H1 (cell line): ENCODE results near the gene KCNK3. TPM values are rescaled to one million over a fixed set of nuclear protein-coding genes. Genes with fewer than 3 reads are reported as not detected.

Experiments
- CTCF ChIA-PET: fragments of 300-600 bp; sonication (Branson Sonifier 250); formaldehyde crosslinking; loops from one replicate; lab custom pipeline; 2021; ENCODE audit not compliant: partially characterized antibody; lab: Charles Lee
- POLR2A ChIA-PET: fragments of 300-600 bp; sonication (Branson Sonifier 250); formaldehyde crosslinking; loops from one replicate; lab custom pipeline; 2021; ENCODE audit warnings: inconsistent platforms; ENCODE audit not compliant: partially characterized antibody; lab: Charles Lee
- DNase-seq, 2 experiments: peaks; one replicate each; pipeline versions ENCODE4 v3.0.0 to v3.0.0-alpha.2; 2010 to 2022; ENCODE audit warnings: low spot score in 2 of 2, low read depth in 1 of 2, mixed read lengths in 1 of 2
- FAIRE-seq: peaks from 2 replicates; lab custom pipeline; 2011; peaks lifted over from hg19 to GRCh38; lab: Jason Lieb, UNC
- H2AFZ ChIP-seq: 2 replicates; pipeline ENCODE4 v1.8.1; 2012; ENCODE audit warnings: low read length, inconsistent platforms
- H2AK5ac ChIP-seq: 2 replicates; pipeline ENCODE4 v1.6.1; 2013; ENCODE audit warnings: low read depth, low read length
- H2BK120ac ChIP-seq: replicated peaks from 2 replicates; pipeline ENCODE3; 2013; ENCODE audit warnings: low read depth, low read length, inconsistent platforms
- H2BK12ac ChIP-seq: 2 replicates; pipeline ENCODE4 v1.6.1; 2013; ENCODE audit warnings: low read depth, low read length
- H2BK15ac ChIP-seq: 2 replicates; pipeline ENCODE4 v1.6.1; 2013; ENCODE audit warnings: low read length
- H2BK20ac ChIP-seq: 2 replicates; pipeline ENCODE4 v1.6.1; 2013; ENCODE audit warnings: low read length
- H2BK5ac ChIP-seq: 2 replicates; pipeline ENCODE4 v1.6.1; 2013; ENCODE audit warnings: low read depth, low read length
- H3K14ac ChIP-seq: 2 replicates; pipeline ENCODE4 v1.6.1; 2013; ENCODE audit warnings: inconsistent platforms; ENCODE audit not compliant: insufficient read length
- H3K18ac ChIP-seq: 2 replicates; pipeline ENCODE4 v1.6.1; 2013; ENCODE audit warnings: low read length; ENCODE audit errors: extremely low read depth
- H3K23ac ChIP-seq: 2 replicates; pipeline ENCODE4 v1.6.1; 2013; ENCODE audit warnings: inconsistent platforms; ENCODE audit not compliant: insufficient read length
- H3K23me2 ChIP-seq: 2 replicates; pipeline ENCODE4 v1.6.1; 2013; ENCODE audit warnings: low read depth, low read length
- H3K27ac ChIP-seq: 2 replicates; pipeline ENCODE4 v1.6.1; 2011; ENCODE audit warnings: low read depth, low read length, inconsistent platforms
- H3K27me3 ChIP-seq, 4 experiments: replicated peaks in 1 of 4; 1 replicate in 1 of 4; 2 replicates in 3 of 4; pipeline versions ENCODE4 v1.6.1 to v1.8.1; 2011 to 2013; ENCODE audit warnings: low read length in 3 of 4, mild to moderate bottlenecking in 3 of 4, inconsistent platforms in 2 of 4, mixed read lengths in 2 of 4, moderate library complexity in 1 of 4; ENCODE audit not compliant: control insufficient read depth in 3 of 4, insufficient read depth in 3 of 4; ENCODE audit errors: extremely low read depth in 1 of 4
- H3K36me3 ChIP-seq, 4 experiments: 2 replicates each; pipeline versions ENCODE4 v1.6.1 to v1.8.1; 2011 to 2013; ENCODE audit warnings: mild to moderate bottlenecking in 4 of 4, low read length in 3 of 4, moderate library complexity in 2 of 4, control low read depth in 1 of 4, inconsistent platforms in 1 of 4; ENCODE audit not compliant: insufficient read depth in 4 of 4, control insufficient read depth in 2 of 4
- H3K4ac ChIP-seq: replicated peaks from 2 replicates; pipeline ENCODE3; 2013; ENCODE audit warnings: low read length, low read depth, mixed read lengths, inconsistent platforms; ENCODE audit not compliant: insufficient read length
- H3K4me1 ChIP-seq, 4 experiments: replicated peaks in 1 of 4; 1 replicate in 1 of 4; 2 replicates in 3 of 4; pipeline versions ENCODE4 v1.6.1 to v1.8.1; 2011 to 2013; ENCODE audit warnings: low read length in 3 of 4, inconsistent platforms in 2 of 4, mixed read lengths in 1 of 4; ENCODE audit not compliant: insufficient read depth in 4 of 4, control insufficient read depth in 3 of 4
- H3K4me2 ChIP-seq, 2 experiments: 2 replicates each; pipeline versions ENCODE4 v1.6.1 to v1.8.1; 2011 to 2013; ENCODE audit warnings: low read depth in 2 of 2, low read length in 2 of 2, control low read depth in 1 of 2, inconsistent platforms in 1 of 2, mild to moderate bottlenecking in 1 of 2; ENCODE audit not compliant: insufficient read depth in 1 of 2
- H3K4me3 ChIP-seq, 4 experiments: fragments of 200-600, 300-600 bp in 1 of 4; sonication (generic), shearing (Covaris generic), sonication (Bioruptor Twin) in 1 of 4; 2 replicates each; pipeline versions ENCODE4 v1.5.1 to v1.8.1; 2011 to 2016; ENCODE audit warnings: low read length in 4 of 4, low read depth in 3 of 4, control low read depth in 2 of 4, inconsistent platforms in 2 of 4, mild to moderate bottlenecking in 2 of 4, mixed read lengths in 1 of 4, moderate library complexity in 1 of 4; ENCODE audit not compliant: insufficient read depth in 2 of 4; ENCODE audit errors: extremely low read depth in 1 of 4
- H3K56ac ChIP-seq: replicated peaks from 2 replicates; pipeline ENCODE3; 2013; ENCODE audit warnings: low read depth, mild to moderate bottlenecking, mixed read lengths, low read length, inconsistent platforms; ENCODE audit not compliant: insufficient read length
- H3K79me1 ChIP-seq: 2 replicates; pipeline ENCODE4 v1.6.1; 2013; ENCODE audit warnings: low read depth, low read length, control low read depth
- H3K79me2 ChIP-seq, 2 experiments: 2 replicates each; pipeline versions ENCODE4 v1.6.1 to v1.8.1; 2012 to 2013; ENCODE audit warnings: low read length in 2 of 2, mild to moderate bottlenecking in 2 of 2, inconsistent platforms in 1 of 2; ENCODE audit not compliant: insufficient read depth in 2 of 2, control insufficient read depth in 1 of 2
- H3K9ac ChIP-seq, 4 experiments: replicated peaks in 1 of 4; 1 replicate in 1 of 4; 2 replicates in 3 of 4; pipeline versions ENCODE4 v1.6.1 to v1.8.1; 2011 to 2013; ENCODE audit warnings: low read depth in 3 of 4, low read length in 3 of 4, control low read depth in 2 of 4, mild to moderate bottlenecking in 2 of 4, moderate library complexity in 2 of 4, inconsistent platforms in 1 of 4; ENCODE audit errors: extremely low read depth in 1 of 4
- H3K9me3 ChIP-seq, 2 experiments: 2 replicates each; pipeline versions ENCODE4 v1.6.1 to v1.8.1; 2012 to 2013; ENCODE audit warnings: mild to moderate bottlenecking in 2 of 2, moderate library complexity in 2 of 2, control low read depth in 1 of 2, inconsistent platforms in 1 of 2, low read depth in 1 of 2, low read length in 1 of 2, mixed read lengths in 1 of 2; ENCODE audit not compliant: insufficient read depth in 2 of 2
- H4K20me1 ChIP-seq, 2 experiments: replicated peaks in 1 of 2; 2 replicates each; pipeline versions ENCODE3 to v1.8.1; 2011 to 2013; ENCODE audit warnings: inconsistent platforms in 2 of 2, low read length in 2 of 2, mild to moderate bottlenecking in 1 of 2; ENCODE audit not compliant: insufficient read depth in 2 of 2, control insufficient read depth in 1 of 2
- H4K5ac ChIP-seq: 2 replicates; pipeline ENCODE4 v1.6.1; 2013; ENCODE audit warnings: low read length, low read depth, mixed read lengths, inconsistent platforms; ENCODE audit not compliant: insufficient read length
- H4K8ac ChIP-seq: 2 replicates; pipeline ENCODE4 v1.8.0; 2013; ENCODE audit warnings: mild to moderate bottlenecking, moderate library complexity, low read length, inconsistent platforms; ENCODE audit not compliant: insufficient read depth; ENCODE audit errors: extremely low read depth
- H4K91ac ChIP-seq: replicated peaks from 2 replicates; pipeline ENCODE3; 2013; ENCODE audit warnings: low read length, mixed read lengths, inconsistent platforms; ENCODE audit not compliant: insufficient read length
- RAD21 ChIP-seq, 2 experiments: IDR thresholded peaks in 1 of 2; conservative IDR thresholded peaks in 1 of 2; 2 replicates each; pipeline ENCODE4 v1.6.1; 2011; ENCODE audit warnings: low read depth in 2 of 2, low read length in 2 of 2, improper control_type of control experiment in 1 of 2, inconsistent platforms in 1 of 2, mild to moderate bottlenecking in 1 of 2, moderate library complexity in 1 of 2
- RBBP5 ChIP-seq: IDR thresholded peaks from 2 replicates; pipeline ENCODE4 v1.7.1; 2012; ENCODE audit warnings: low read depth, mild to moderate bottlenecking, inconsistent platforms, low read length, moderate library complexity, borderline replicate concordance
- SUZ12 ChIP-seq: fragments of 200-600 bp; sonication (generic); IDR thresholded peaks from 2 replicates; pipeline ENCODE4 v1.6.1; 2012; ENCODE audit warnings: mild to moderate bottlenecking, inconsistent platforms, low read length, moderate library complexity, mixed read lengths
- TCF12 ChIP-seq: IDR thresholded peaks from 2 replicates; pipeline ENCODE4 v1.6.1; 2011; ENCODE audit warnings: low read depth, mild to moderate bottlenecking, low read length
- YY1 ChIP-seq: IDR thresholded peaks from 2 replicates; pipeline ENCODE4 v1.6.1; 2011; ENCODE audit warnings: low read depth, mild to moderate bottlenecking, low read length
- WGBS, 2 experiments: shearing (Covaris generic) in 1 of 2; methylation state at CpG; one replicate each; pipeline versions ENCODE4 v1.1.6 to v1.1.7; 2013 to 2015; ENCODE audit warnings: low lambda C conversion rate in 2 of 2, mixed read lengths in 2 of 2, inconsistent platforms in 1 of 2, low coverage in 1 of 2, missing lambda C conversion rate in 1 of 2; ENCODE audit not compliant: insufficient replicate concordance in 2 of 2, insufficient coverage in 1 of 2, insufficient read length in 1 of 2; ENCODE audit errors: extremely low coverage in 1 of 2, missing lambda C conversion rate in 1 of 2; 5-methylcytosine and 5-hydroxymethylcytosine counted together
- polyA plus RNA-seq, 7 experiments: library from polyadenylated mRNA; depleted of rRNA in 3 of 7; stranded (reverse) in 5 of 7; unstranded in 2 of 7; fragments of >200 nt in 5 of 7; fragments of 200-250 nt in 2 of 7; gene quantifications; 1 replicate in 5 of 7; 2 replicates in 1 of 7; 4 replicates in 1 of 7; pipeline versions ENCODE4 v1.2.1 to v1.2.3, GENCODE V29; 2011 to 2013; ENCODE audit warnings: missing spikeins in 2 of 7, mixed read lengths in 2 of 7
- total RNA-seq: library from RNA; stranded (reverse); fragmentation: NEBNext Ultra II Directional; extraction: Animal tissue kit (Norgen Biotek cat#: 25700); gene quantifications from 2 replicates; pipeline ENCODE4 v1.2.1, GENCODE V29; 2021
- TF ChIP-seq, protein P1 (sequence below): IDR thresholded peaks from 2 replicates; pipeline ENCODE4 v1.6.1; 2012; ENCODE audit warnings: low read length, inconsistent platforms
- TF ChIP-seq, protein P2 (sequence below), 3 experiments: IDR thresholded peaks; 1 replicate in 2 of 3; 2 replicates in 1 of 3; pipeline versions ENCODE4 v1.5.1 to v1.6.1; 2011; ENCODE audit warnings: low read length in 3 of 3, mild to moderate bottlenecking in 3 of 3, inconsistent platforms in 2 of 3, low read depth in 1 of 3, moderate library complexity in 1 of 3; ENCODE audit not compliant: insufficient read depth in 1 of 3; ENCODE audit errors: control extremely low read depth in 1 of 3

The KCNK3 gene
- total and polyA plus RNA-seq, 2 of the 8 experiments (the other 6 are each of a cell fraction or from before 2014, with no cell fraction given), result 0.29 to 0.30 TPM

DNA sequence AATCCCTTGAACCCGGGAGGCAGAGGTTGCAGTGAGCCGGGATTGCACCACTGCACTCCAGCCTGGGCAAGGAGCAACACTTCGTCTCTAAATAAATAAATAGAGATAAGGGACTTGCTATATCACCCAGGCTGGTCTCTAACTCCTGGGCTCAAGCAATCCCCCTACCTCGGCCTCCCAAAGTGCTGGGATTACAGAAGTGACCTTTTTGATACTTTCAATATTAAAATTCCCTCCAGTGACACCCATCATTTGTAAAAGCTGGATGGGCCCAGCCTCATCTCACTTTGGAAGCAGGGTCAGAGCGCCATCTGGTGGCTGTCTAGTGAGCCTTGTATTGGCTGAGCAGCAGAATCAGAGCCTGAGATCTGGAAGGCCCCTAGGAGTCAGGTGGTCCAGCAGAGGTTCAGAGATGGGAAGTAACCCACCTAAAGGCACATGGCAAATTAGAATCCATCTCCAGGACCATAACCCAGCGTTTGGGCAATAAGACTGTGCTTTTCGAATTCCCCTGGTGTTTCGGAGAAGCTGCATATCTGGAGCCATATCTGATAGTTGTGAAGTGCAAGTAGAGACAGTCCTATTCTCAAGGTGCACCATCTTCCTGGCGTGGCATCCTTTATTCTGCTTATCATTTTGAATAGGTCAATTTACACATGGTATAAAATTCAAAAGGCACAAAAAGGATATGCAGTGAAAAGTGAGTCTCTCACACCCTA, 53.2 kb downstream of the KCNK3 start:
- no peaks in the 10 kb centered on the region for H3K23me2 ChIP-seq
- ChIA-PET CTCF (interaction anchor here (0.6 to 14.9 kb wide), 46 partner anchors 8 to 283 kb away, joined by 3 to 367 read pairs (median 5); partner anchors contain the start of gene SLC35F6), POLR2A (interaction anchor here (0.6 to 1.1 kb wide), 3 partner anchors 136 to 1051 kb away, joined by 3 to 6 read pairs (median 3); no protein-coding TSS in a partner anchor)
- no peak overlapping the region for H4K91ac ChIP-seq
- no peak overlapping the region for H2BK12ac ChIP-seq
- H3K36me3 ChIP-seq, result no peaks in the 10 kb centered on the region
- H3K4me3 ChIP-seq, result no peak overlapping the region
- H3K27ac ChIP-seq, result no peak overlapping the region
- no peak overlapping the region for H3K9ac ChIP-seq
- H2AFZ ChIP-seq, result no peak overlapping the region
- no peak overlapping the region for H4K5ac ChIP-seq
- H2BK15ac ChIP-seq, result no peak overlapping the region
- H3K79me1 ChIP-seq, result no peaks in the 10 kb centered on the region
- no peak overlapping the region for H2AK5ac ChIP-seq
- H3K23ac ChIP-seq, result no peak overlapping the region
- H3K4me1 ChIP-seq, result peaks cover 0 to under 1% (median under 1%) of the 10 kb centered on the region in 4 experiments; a peak in 4 of 7 replicates
- H3K18ac ChIP-seq, result no peak overlapping the region
- no peak overlapping the region for H3K4ac ChIP-seq
- no peaks in the 10 kb centered on the region for H4K20me1 ChIP-seq
- H3K56ac ChIP-seq, result no peak overlapping the region
- DNase-seq (peak in 1 of 2 experiments; percentile 90), FAIRE-seq (peak; percentile 32)
- no peak overlapping the region for H2BK20ac ChIP-seq
- TF ChIP-seq SUZ12 (no peak), YY1 (no peak), RAD21 (IDR thresholded peaks at IDR 0.05 in 1 of 2, conservative IDR thresholded peaks at IDR 0.05 in 1 of 2; ENCODE audit: low read depth in 2 of 2, low read length in 2 of 2) (peak; percentile 97 to 98), RBBP5 (no peak), TCF12 (no peak)
- TF ChIP-seq, protein P1, sequence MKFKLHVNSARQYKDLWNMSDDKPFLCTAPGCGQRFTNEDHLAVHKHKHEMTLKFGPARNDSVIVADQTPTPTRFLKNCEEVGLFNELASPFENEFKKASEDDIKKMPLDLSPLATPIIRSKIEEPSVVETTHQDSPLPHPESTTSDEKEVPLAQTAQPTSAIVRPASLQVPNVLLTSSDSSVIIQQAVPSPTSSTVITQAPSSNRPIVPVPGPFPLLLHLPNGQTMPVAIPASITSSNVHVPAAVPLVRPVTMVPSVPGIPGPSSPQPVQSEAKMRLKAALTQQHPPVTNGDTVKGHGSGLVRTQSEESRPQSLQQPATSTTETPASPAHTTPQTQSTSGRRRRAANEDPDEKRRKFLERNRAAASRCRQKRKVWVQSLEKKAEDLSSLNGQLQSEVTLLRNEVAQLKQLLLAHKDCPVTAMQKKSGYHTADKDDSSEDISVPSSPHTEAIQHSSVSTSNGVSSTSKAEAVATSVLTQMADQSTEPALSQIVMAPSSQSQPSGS, result no peak
- TF ChIP-seq, protein P2, sequence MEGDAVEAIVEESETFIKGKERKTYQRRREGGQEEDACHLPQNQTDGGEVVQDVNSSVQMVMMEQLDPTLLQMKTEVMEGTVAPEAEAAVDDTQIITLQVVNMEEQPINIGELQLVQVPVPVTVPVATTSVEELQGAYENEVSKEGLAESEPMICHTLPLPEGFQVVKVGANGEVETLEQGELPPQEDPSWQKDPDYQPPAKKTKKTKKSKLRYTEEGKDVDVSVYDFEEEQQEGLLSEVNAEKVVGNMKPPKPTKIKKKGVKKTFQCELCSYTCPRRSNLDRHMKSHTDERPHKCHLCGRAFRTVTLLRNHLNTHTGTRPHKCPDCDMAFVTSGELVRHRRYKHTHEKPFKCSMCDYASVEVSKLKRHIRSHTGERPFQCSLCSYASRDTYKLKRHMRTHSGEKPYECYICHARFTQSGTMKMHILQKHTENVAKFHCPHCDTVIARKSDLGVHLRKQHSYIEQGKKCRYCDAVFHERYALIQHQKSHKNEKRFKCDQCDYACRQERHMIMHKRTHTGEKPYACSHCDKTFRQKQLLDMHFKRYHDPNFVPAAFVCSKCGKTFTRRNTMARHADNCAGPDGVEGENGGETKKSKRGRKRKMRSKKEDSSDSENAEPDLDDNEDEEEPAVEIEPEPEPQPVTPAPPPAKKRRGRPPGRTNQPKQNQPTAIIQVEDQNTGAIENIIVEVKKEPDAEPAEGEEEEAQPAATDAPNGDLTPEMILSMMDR (IDR thresholded peaks at IDR 0.05; ENCODE audit: control extremely low read depth in 1 of 3, insufficient read depth in 1 of 3, low read depth in 1 of 3, low read length in 3 of 3), result peak; percentile 76 to 95 (median 91)
- no peak overlapping the region for H3K14ac ChIP-seq
- H3K4me2 ChIP-seq, result no peak overlapping the region
- H4K8ac ChIP-seq, result no peak overlapping the region
- H3K79me2 ChIP-seq, result no peaks in the 10 kb centered on the region
- 51% methylated on average over 9 of the region's 9 CpGs; no CpG with 5 or more reads in 1 of the 2 experiments for WGBS, 2 experiments
- no peaks in the 10 kb centered on the region for H3K9me3 ChIP-seq
- H2BK120ac ChIP-seq, result no peak overlapping the region
- H3K27me3 ChIP-seq, result peaks cover 0 to 5% (median 0%) of the 10 kb centered on the region in 4 experiments; a peak in 3 of 7 replicates
- H2BK5ac ChIP-seq, result no peak overlapping the region
